ENCODE measurements around the gene TRIML2.
A peak's percentile ranks its signal among the peaks of the same experiment; 100 is the strongest.

TRIML2 gene

GRCh38 chr4:188130355-188130754 lies 21.0 kb upstream of the TRIML2 start (continued):
- no peak for TF ChIP-seq POU6F1 (CRISPR knock-in tag; IDR thresholded peaks at IDR 0.05; ENCODE audit: borderline replicate concordance, low read depth)
- no peak for TF ChIP-seq ZFP30 (CRISPR knock-in tag; IDR thresholded peaks at IDR 0.05)
- no peak for TF ChIP-seq TSHZ2 (CRISPR knock-in tag; IDR thresholded peaks at IDR 0.05)
- TF ChIP-seq BACH2 (CRISPR knock-in tag; IDR thresholded peaks at IDR 0.05; ENCODE audit: borderline replicate concordance), result no peak
- TF ChIP-seq ARNTL (CRISPR knock-in tag; IDR thresholded peaks at IDR 0.05; ENCODE audit: borderline replicate concordance, low read depth), result no peak
- no peak for TF ChIP-seq ZNF8 (CRISPR knock-in tag; IDR thresholded peaks at IDR 0.05)
- TF ChIP-seq TOX (CRISPR knock-in tag; IDR thresholded peaks at IDR 0.05; ENCODE audit: borderline replicate concordance), result no peak

- TF ChIP-seq TOX (CRISPR knock-in tag; IDR thresholded peaks at IDR 0.05; ENCODE audit: borderline replicate concordance), result no peak
- TF ChIP-seq TSHZ2 (CRISPR knock-in tag; IDR thresholded peaks at IDR 0.05), result no peak
- no peak for TF ChIP-seq TCF4 (CRISPR knock-in tag; IDR thresholded peaks at IDR 0.05; ENCODE audit: borderline replicate concordance)
- TF ChIP-seq RARB (CRISPR knock-in tag; IDR thresholded peaks at IDR 0.05), result no peak
- TF ChIP-seq ZNF8 (CRISPR knock-in tag; IDR thresholded peaks at IDR 0.05), result no peak
- TF ChIP-seq ARNTL (CRISPR knock-in tag; IDR thresholded peaks at IDR 0.05; ENCODE audit: borderline replicate concordance, low read depth), result no peak
- TF ChIP-seq BACH2 (CRISPR knock-in tag; IDR thresholded peaks at IDR 0.05; ENCODE audit: borderline replicate concordance), result no peak
- TF ChIP-seq SNAI2 (CRISPR knock-in tag; IDR thresholded peaks at IDR 0.05), result no peak
- no peak for TF ChIP-seq CREB5 (CRISPR knock-in tag; IDR thresholded peaks at IDR 0.05; ENCODE audit: low read depth)
- no peak for TF ChIP-seq ZFP30 (CRISPR knock-in tag; IDR thresholded peaks at IDR 0.05)
- no peak for TF ChIP-seq ESRRG (CRISPR knock-in tag; IDR thresholded peaks at IDR 0.05)
- no peak for TF ChIP-seq PPARA (CRISPR knock-in tag; IDR thresholded peaks at IDR 0.05; ENCODE audit: borderline replicate concordance)
- TF ChIP-seq OSR1 (CRISPR knock-in tag; IDR thresholded peaks at IDR 0.05), result no peak
- no peak for TF ChIP-seq PATZ1 (CRISPR knock-in tag; IDR thresholded peaks at IDR 0.05; ENCODE audit: borderline replicate concordance)
- no peak for TF ChIP-seq CSRNP3 (CRISPR knock-in tag; IDR thresholded peaks at IDR 0.05)
- TF ChIP-seq ISL1 (CRISPR knock-in tag; IDR thresholded peaks at IDR 0.05), result no peak
- no peak for TF ChIP-seq ZNF565 (CRISPR knock-in tag; conservative IDR thresholded peaks at IDR 0.05; ENCODE audit: low read depth)
- TF ChIP-seq ZNF70 (CRISPR knock-in tag; IDR thresholded peaks at IDR 0.05), result no peak
- peak; percentile 27; the same call in 1 of the 3 replicates for ATAC-seq
These were observed 17.9 kb upstream of the TRIML2 start for GRCh38 chr4:188127214-188127874.
